ENCODE data around the gene FAS. TPM values are rescaled to one million over a fixed set of nuclear protein-coding genes. Genes with fewer than 3 reads are reported as not detected.

Gene FAS
- total and polyA plus RNA-seq, 9 of the 15 experiments (the other 6 are each of a cell fraction or from before 2014, with no cell fraction given): 0.08 to 0.62 (median 0.37) TPM

- no peaks in the 10 kb centered on the region for H3K79me2 ChIP-seq (ENCODE audit: control insufficient read depth, insufficient read depth, low read length)
- 0% methylated on average over 4 of the region's 5 CpGs for WGBS (ENCODE audit: insufficient coverage, low coverage, missing lambda C conversion rate)
- in situ Hi-C loops (cut with MboI) (no loop called here), intact Hi-C loops (cut with micrococcal nuclease) (no loop called here)
- DNase-seq (ENCODE audit: extremely low read depth in 1 of 4, low spot score in 3 of 4) (peak in 2 of 4 experiments; percentile 16 to 25), FAIRE-seq (no peak), ATAC-seq (peak; percentile 53; the same call in 2 of the 3 replicates)
- no peak overlapping the region for H3K4me2 ChIP-seq (ENCODE audit: insufficient read depth, low read length)
- no peaks in the 10 kb centered on the region for H3K36me3 ChIP-seq (ENCODE audit: control insufficient read depth, insufficient read depth, low read length)
- TF ChIP-seq CBFA2T3 (IDR thresholded peaks at IDR 0.05) (0 out of 2 replicates have a peak, but pooled peaks have one; percentile 12), ZNF384 (IDR thresholded peaks at IDR 0.05; ENCODE audit: low read depth, low read length) (peak; percentile 56), TAL1 (IDR thresholded peaks at IDR 0.05) (peak; percentile 45), ARID1B (IDR thresholded peaks at IDR 0.05) (peak; percentile 56), NR2C1 (IDR thresholded peaks at IDR 0.05) (no peak), NR2C1 (tag; IDR thresholded peaks at IDR 0.05) (no peak), CBX2 (IDR thresholded peaks at IDR 0.05; ENCODE audit: insufficient read depth, low read length, poor library complexity, severe bottlenecking) (no peak), SLC30A9 (CRISPR knock-in tag; IDR thresholded peaks at IDR 0.05) (no peak), JUN (IDR thresholded peaks at IDR 0.05; ENCODE audit: borderline replicate concordance, low read depth, low read length) (no peak), JUN (CRISPR knock-in tag; IDR thresholded peaks at IDR 0.05; ENCODE audit: borderline replicate concordance) (no peak), SNRNP70 (optimal IDR thresholded peaks at IDR 0.05; ENCODE audit: low read depth, low read length) (no peak), SMARCA5 (IDR thresholded peaks at IDR 0.05) (no peak)
- TF ChIP-seq, protein P1, sequence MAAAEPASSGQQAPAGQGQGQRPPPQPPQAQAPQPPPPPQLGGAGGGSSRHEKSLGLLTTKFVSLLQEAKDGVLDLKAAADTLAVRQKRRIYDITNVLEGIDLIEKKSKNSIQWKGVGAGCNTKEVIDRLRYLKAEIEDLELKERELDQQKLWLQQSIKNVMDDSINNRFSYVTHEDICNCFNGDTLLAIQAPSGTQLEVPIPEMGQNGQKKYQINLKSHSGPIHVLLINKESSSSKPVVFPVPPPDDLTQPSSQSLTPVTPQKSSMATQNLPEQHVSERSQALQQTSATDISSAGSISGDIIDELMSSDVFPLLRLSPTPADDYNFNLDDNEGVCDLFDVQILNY (CRISPR knock-in tag; IDR thresholded peaks at IDR 0.05): no peak
- peaks cover 0 to 2% of the 10 kb centered on the region in 2 experiments; a peak in 2 of 5 replicates for H3K4me1 ChIP-seq (replicated peaks in 1 of 2; ENCODE audit: control insufficient read depth in 2 of 2, insufficient read depth in 2 of 2, low read length in 2 of 2)
- H3K9me3 ChIP-seq (replicated peaks; ENCODE audit: control insufficient read depth, insufficient read depth, low read depth, low read length): no peaks in the 10 kb centered on the region
- H3K9ac ChIP-seq (ENCODE audit: insufficient read depth in 1 of 2, low read depth in 2 of 2, low read length in 2 of 2): no peak overlapping the region
- no peaks in the 10 kb centered on the region for H3K27me3 ChIP-seq (ENCODE audit: control insufficient read depth in 2 of 2, insufficient read depth in 2 of 2, low read length in 2 of 2)
- H4K20me1 ChIP-seq (replicated peaks; ENCODE audit: control insufficient read depth, insufficient read depth, low read length): no peaks in the 10 kb centered on the region
- H3K4me3 ChIP-seq: no peak overlapping the region
- no peak overlapping the region for H3K27ac ChIP-seq (ENCODE audit: extremely low read depth, low read depth, low read length)
- ChIA-PET POLR2A (no interaction called here), CTCF (ENCODE audit: low intra/inter-chr PET ratio) (no interaction called here)
- no peaks in the 10 kb centered on the region for H3K9me1 ChIP-seq (ENCODE audit: control insufficient read depth, insufficient read depth, low read length)
- no peak overlapping the region for H2AFZ ChIP-seq (ENCODE audit: low read depth, low read length)
- no TSS peak for BruUV-seq (replicated peaks)
These were observed 11.4 kb upstream of the FAS start for GRCh38 chr10:88979153-88979562.

All from K562 (cell line).